Measurements from ENCODE around the gene APLP2. TPM values are rescaled to one million over a fixed set of nuclear protein-coding genes. Genes with fewer than 3 reads are reported as not detected.

The APLP2 gene
- total RNA-seq, 1 experiment from 2014 or later: 2,076 TPM

GRCh38 chr11:130049328-130049771 lies 20.3 kb upstream of the APLP2 start:
- intact Hi-C loops (cut with micrococcal nuclease; ENCODE audit: unreplicated experiment): loop anchor here (1.0 kb wide), 1 partner anchor 20 kb away; the partner anchor contains the start of gene APLP2
- TF ChIP-seq CTCF (IDR thresholded peaks at IDR 0.05; ENCODE audit: insufficient read depth in 1 of 2, low read depth in 1 of 2, low read length in 1 of 2, severe bottlenecking in 1 of 2, unreplicated experiment in 1 of 2): no peak
- no peak overlapping the region for H3K4me3 ChIP-seq (ENCODE audit: low read depth, low read length)
- peaks cover 5% of the 10 kb centered on the region; the same call in 1 of the 2 replicates for H3K9me3 ChIP-seq
- DNase-seq: no peak
- CTCF ChIA-PET: no interaction called here
- H3K4me1 ChIP-seq: 0 out of 2 replicates have a peak, but pooled peaks cover 3% of the 10 kb centered on the region
- POLR2A ChIA-PET: interaction anchor here (0.7 kb wide), 1 partner anchor 9 kb away, joined by 3 read pairs; no protein-coding TSS in a partner anchor
- BruUV-seq (replicated peaks): no TSS peak
- Mint-ChIP-seq H3K27me3 (ENCODE audit: insufficient read depth, unreplicated experiment) (no peaks in the 10 kb centered on the region), H3K4me1 (ENCODE audit: low read depth, unreplicated experiment) (no peaks in the 10 kb centered on the region), H3K27ac (ENCODE audit: unreplicated experiment) (no peak overlapping the region), H3K36me3 (ENCODE audit: insufficient read depth, unreplicated experiment) (peaks cover 4% of the 10 kb centered on the region), H3K4me3 (ENCODE audit: unreplicated experiment) (no peak overlapping the region), H3K9me3 (ENCODE audit: unreplicated experiment) (no peaks in the 10 kb centered on the region)
- H3K27me3 ChIP-seq (replicated peaks; ENCODE audit: control insufficient read depth, insufficient read depth, low read length): no peaks in the 10 kb centered on the region
- no peaks in the 10 kb centered on the region for H3K36me3 ChIP-seq (ENCODE audit: control insufficient read depth, insufficient read depth, low read length)

GRCh38 chr11:130050257-130050656 lies 19.4 kb upstream of the APLP2 start:
- no peaks in the 10 kb centered on the region for H3K4me1 Mint-ChIP-seq (ENCODE audit: low read depth, unreplicated experiment)
- CTCF ChIA-PET: interaction anchor here (0.5 kb wide), 1 partner anchor 48 kb away, joined by 4 read pairs; the partner anchor contains the start of gene PRDM10
- no peaks in the 10 kb centered on the region; the same call in 1 of the 2 replicates for H3K9me3 ChIP-seq
- 0 out of 2 replicates have a peak, but pooled peaks cover 3% of the 10 kb centered on the region for H3K4me1 ChIP-seq
- POLR2A ChIA-PET: no interaction called here
- no peaks in the 10 kb centered on the region for H3K36me3 ChIP-seq (ENCODE audit: control insufficient read depth, insufficient read depth, low read length)
- DNase-seq: no peak
- no peaks in the 10 kb centered on the region for H3K27me3 ChIP-seq (replicated peaks; ENCODE audit: control insufficient read depth, insufficient read depth, low read length)
- H3K9me3 Mint-ChIP-seq (ENCODE audit: unreplicated experiment): no peaks in the 10 kb centered on the region
- H3K4me3 Mint-ChIP-seq (ENCODE audit: unreplicated experiment): no peak overlapping the region
- H3K4me3 ChIP-seq (ENCODE audit: low read depth, low read length): no peak overlapping the region
- H3K36me3 Mint-ChIP-seq (ENCODE audit: insufficient read depth, unreplicated experiment): no peaks in the 10 kb centered on the region
- no peak overlapping the region for H3K27ac Mint-ChIP-seq (ENCODE audit: unreplicated experiment)
- no peak for TF ChIP-seq CTCF (IDR thresholded peaks at IDR 0.05; ENCODE audit: insufficient read depth in 1 of 2, low read depth in 1 of 2, low read length in 1 of 2, severe bottlenecking in 1 of 2, unreplicated experiment in 1 of 2)
- no peaks in the 10 kb centered on the region for H3K27me3 Mint-ChIP-seq (ENCODE audit: insufficient read depth, unreplicated experiment)
- BruUV-seq (replicated peaks): no TSS peak
- intact Hi-C loops (cut with micrococcal nuclease; ENCODE audit: unreplicated experiment): no loop called here

- CTCF ChIA-PET: interaction anchor here (0.5 to 0.6 kb wide), 2 partner anchors 48 to 508 kb away, joined by 3 to 4 read pairs; partner anchors contain the start of gene PRDM10
- Mint-ChIP-seq H3K9me3 (ENCODE audit: unreplicated experiment) (no peaks in the 10 kb centered on the region), H3K36me3 (ENCODE audit: insufficient read depth, unreplicated experiment) (no peaks in the 10 kb centered on the region), H3K4me1 (ENCODE audit: low read depth, unreplicated experiment) (no peaks in the 10 kb centered on the region), H3K27me3 (ENCODE audit: insufficient read depth, unreplicated experiment) (no peaks in the 10 kb centered on the region), H3K27ac (ENCODE audit: unreplicated experiment) (no peak overlapping the region), H3K4me3 (ENCODE audit: unreplicated experiment) (no peak overlapping the region)
- H3K36me3 ChIP-seq (ENCODE audit: control insufficient read depth, insufficient read depth, low read length): no peaks in the 10 kb centered on the region
- H3K4me1 ChIP-seq: 0 out of 2 replicates have a peak, but pooled peaks cover 3% of the 10 kb centered on the region
- BruUV-seq (replicated peaks): no TSS peak
- intact Hi-C loops (cut with micrococcal nuclease; ENCODE audit: unreplicated experiment): no loop called here
- TF ChIP-seq CTCF (IDR thresholded peaks at IDR 0.05; ENCODE audit: insufficient read depth in 1 of 2, low read depth in 1 of 2, low read length in 1 of 2, severe bottlenecking in 1 of 2, unreplicated experiment in 1 of 2): no peak
- H3K9me3 ChIP-seq: no peaks in the 10 kb centered on the region; the same call in 1 of the 2 replicates
- H3K27me3 ChIP-seq (replicated peaks; ENCODE audit: control insufficient read depth, insufficient read depth, low read length): no peaks in the 10 kb centered on the region
- H3K4me3 ChIP-seq (ENCODE audit: low read depth, low read length): no peak overlapping the region
- POLR2A ChIA-PET: no interaction called here
- DNase-seq: no peak
Measured at GRCh38 chr11:130051082-130051481, 18.6 kb upstream of the APLP2 start.
